Measurements from ENCODE around the gene ELF3.

GRCh38 chr1:201988601-201989000 is 21.8 kb upstream of the ELF3 start:
- TF ChIP-seq CTCF (conservative IDR thresholded peaks at IDR 0.05) = no peak
- TF ChIP-seq ZFX (IDR thresholded peaks at IDR 0.05) = no peak
